HG03097 (cell line): ENCODE measurements around the gene ST3GAL2.

Experiments used
- ATAC-seq: cut with Tn5 transposase; IDR thresholded peaks from one replicate; pipeline ENCODE4 v1.9.1; 2021; ENCODE audit not compliant: unreplicated experiment, low FRiP score

The ST3GAL2 gene

DNA sequence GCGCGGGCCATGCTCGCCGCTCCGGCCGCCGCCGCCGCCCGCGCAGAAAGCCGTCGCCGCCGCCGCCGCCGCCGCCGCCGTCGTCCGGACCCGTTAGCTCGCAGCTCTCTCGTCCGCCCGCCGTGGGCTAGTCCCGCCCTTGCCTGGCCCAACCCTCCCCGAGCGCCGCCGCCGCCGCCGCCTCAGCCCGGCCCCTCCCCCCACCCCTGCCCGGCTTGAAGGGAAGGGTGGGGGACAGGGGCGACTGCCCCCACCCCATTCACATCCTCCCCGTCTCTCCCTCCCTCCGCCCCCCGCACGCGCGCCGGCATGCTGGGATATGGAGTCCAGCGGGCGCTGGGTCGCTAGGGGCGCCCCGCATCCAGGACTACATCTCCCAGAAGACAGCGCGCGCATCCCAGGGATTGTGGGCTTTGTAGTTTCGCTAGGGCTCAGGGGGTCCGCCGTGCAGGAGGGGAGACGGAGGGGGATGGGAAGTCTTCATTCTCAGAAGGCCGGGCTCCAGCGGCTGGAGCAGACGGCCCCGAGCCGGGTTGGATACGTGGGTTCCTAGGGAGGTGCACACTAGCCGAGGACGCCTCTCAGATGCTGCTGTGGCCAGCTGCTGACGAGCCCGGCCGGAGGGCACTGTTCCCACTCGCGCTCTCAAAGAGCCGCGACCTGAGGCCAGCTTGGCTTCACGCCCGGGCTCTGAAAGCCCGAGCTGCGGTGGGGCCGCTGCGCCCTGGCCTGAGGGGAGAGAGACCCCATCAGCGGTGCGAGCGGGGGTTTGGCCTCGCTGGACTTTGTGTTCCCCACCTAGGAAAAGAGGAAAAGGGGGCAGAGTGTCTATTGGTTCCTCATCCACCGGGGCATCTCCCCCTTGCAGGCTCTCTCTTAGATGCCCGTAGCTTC lies at the start of gene ST3GAL2:
TSS of gene ST3GAL2 (minus strand) at position 132 of the 894 bp plus-strand sequence. CDS start 40,570 bp downstream, outside the sequence.
- ATAC-seq, result peak; percentile 71

- ATAC-seq, result no peak
Measured at GRCh38 chr16:70484867-70485266, 46.0 kb upstream of the ST3GAL2 start.

- ATAC-seq, result no peak
Measured at GRCh38 chr16:70483426-70483825, 44.5 kb upstream of the ST3GAL2 start.

- no peak for ATAC-seq
Measured at GRCh38 chr16:70482624-70483023, 43.7 kb upstream of the ST3GAL2 start.

DNA sequence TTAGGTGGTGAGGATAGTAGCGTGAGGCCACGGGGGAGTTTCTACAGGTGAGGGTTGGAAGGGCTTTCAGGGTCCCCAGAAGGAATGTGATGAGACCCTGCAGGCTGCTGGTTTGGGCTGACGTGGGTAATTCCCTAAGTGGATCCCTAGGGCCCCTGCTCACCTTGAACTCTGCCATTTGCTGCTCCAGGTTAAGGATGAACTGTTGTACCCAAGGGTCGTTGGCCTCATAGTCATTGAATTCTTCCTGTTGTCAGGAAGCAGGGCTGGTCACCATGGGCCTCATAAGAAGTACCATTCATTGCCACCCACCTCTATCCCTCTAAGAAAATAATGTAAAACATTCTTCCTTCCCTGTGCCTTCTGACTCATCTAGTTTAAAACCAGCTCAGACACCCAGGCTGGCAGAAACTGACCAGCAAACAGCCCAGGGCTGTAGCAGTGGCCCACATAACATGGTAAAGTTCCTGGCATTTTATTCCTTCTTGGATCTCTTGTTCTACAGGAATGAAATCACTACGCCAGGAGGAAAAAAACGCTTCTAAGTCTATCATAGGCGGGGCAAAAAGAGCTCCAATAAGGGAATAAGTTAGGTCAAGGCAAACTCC lies 43.1 kb upstream of the ST3GAL2 start:
- no peak for ATAC-seq

DNA sequence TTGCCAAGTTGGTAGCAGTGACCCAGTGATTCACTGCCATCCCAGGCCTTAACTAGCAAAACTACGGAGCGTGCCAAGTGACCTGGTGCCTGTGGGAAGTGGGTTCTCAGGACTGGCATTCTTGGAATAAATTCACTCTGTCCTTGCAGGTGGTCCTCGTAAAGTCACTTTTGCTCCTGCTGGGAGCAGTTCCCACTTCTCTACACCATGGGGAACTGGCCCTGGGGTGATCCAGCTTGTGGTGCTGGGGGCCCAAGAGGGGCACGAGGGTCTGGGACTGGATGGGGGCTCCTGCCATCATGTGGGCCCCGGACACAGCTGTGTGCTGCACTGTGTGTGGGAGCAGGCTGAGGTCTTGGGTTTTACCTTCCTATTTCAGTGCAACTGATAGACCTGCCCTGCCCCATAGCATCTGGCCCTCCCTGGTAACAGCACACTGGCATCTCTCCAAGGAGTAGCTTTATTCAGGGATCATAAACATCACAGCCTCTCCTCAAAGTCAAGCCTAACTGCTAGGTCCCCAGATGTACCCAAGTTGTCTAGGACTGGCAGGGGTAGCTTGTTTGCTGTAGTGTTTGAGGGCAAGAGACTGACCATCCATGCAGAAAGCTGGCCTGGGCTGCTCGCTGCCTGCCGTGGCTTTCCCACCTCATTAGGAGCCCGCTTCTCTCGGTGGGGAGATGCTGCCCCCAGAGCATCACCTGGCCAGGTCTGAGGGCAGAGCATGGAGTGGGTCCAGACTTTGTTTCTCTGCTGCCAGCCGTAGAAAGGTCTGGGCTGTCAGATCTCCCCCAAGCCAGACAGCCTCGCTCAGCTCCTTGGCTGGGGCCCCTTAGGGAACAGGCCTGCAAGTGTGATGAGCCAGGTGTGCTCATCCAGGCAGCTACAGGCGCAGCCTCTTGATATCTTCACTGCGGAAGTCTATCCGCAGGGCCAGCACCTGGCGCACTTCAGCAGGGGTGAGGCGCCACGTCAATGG lies 41.5 kb upstream of the ST3GAL2 start:
- no peak for ATAC-seq

GRCh38 chr16:70478912-70479341 lies 40.0 kb upstream of the ST3GAL2 start:
- ATAC-seq, result no peak

DNA sequence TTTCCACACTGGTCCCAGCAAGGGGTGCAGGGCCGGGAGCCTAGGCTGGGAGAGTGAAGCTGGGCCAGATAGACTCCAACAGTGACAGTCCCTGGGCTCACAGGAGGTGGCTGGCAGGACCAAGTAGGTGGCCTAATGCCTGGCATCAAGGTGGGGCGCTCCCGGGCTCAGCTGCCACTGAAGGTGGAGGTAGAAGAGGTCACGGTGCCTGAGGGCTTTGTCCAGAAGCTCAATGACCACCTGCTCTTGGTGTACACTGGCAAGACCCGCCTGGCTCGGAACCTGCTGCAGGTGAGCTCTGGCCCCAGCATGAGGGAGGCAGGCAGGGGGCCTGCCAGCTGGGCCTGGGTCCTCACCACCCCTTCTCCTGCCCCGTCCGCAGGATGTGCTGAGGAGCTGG lies 39.3 kb upstream of the ST3GAL2 start:
- ATAC-seq, result no peak

GRCh38 chr16:70476272-70477020 lies 37.5 kb upstream of the ST3GAL2 start:
- ATAC-seq, result peak; percentile 76

DNA sequence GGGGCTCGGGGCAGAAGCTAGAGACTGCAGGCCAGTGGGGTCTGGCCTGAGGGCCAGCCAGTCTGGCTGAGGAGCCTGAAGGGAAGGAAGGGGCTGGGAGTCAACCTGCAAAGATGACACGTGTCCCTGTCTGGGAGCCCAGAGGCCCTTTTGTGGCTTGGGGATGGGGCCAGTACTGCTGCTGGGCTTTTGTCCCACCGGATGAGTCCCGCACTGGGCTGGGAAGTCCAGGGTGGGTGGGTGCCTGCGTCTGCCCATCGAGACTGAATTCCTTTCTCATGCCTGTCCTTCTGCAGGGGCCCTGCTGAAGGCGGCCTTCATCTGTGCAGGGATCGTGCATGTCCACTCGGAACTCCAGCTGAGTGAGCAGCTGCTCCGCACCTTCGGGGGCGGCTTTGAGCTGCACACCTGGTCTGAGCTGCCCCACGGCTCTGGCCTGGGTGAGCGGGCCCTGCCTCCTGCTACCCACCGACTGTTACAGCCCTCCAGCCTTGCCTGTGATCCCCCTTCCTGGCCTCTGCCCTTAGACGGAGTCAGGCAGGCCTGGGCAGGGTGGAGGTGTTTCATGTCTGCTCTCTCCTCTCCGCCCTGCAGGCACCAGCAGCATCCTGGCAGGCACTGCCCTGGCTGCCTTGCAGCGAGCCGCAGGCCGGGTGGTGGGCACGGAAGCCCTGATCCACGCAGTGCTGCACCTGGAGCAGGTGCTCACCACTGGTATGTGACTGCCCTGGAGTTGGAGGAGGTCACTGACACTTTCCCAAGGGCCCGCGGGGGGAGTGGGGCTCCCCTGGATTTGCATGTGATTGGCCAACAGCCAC lies 36.4 kb upstream of the ST3GAL2 start:
- ATAC-seq, result no peak

DNA sequence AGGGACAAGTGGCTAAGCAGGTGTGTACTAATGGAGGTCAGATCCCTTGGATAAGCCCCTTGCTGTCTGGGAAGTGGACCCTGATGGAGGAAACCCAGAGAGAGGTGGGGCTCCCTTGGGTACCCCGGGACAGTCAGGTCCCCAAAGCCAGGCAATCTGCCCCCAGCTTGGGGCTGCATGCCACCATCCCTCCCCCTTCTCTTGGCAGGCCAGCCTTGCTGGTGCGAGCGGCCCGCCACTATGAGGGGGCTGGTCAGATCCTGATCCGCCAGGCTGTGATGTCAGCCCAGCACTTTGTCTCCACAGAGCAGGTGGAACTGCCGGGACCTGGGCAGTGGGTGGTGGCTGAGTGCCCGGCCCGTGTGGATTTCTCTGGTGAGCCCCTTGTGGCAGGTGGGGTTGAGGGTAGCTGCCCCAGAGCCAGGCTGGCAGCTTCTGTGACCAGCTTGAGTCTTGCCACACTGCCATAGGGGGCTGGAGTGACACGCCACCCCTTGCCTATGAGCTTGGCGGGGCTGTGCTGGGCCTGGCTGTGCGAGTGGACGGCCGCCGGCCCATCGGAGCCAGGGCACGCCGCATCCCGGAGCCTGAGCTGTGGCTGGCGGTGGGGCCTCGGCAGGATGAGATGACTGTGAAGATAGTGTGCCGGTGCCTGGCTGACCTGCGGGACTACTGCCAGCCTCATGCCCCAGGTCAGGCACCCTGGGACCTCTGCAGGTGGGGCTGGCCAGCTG lies 35.6 kb upstream of the ST3GAL2 start:
- no peak for ATAC-seq

DNA sequence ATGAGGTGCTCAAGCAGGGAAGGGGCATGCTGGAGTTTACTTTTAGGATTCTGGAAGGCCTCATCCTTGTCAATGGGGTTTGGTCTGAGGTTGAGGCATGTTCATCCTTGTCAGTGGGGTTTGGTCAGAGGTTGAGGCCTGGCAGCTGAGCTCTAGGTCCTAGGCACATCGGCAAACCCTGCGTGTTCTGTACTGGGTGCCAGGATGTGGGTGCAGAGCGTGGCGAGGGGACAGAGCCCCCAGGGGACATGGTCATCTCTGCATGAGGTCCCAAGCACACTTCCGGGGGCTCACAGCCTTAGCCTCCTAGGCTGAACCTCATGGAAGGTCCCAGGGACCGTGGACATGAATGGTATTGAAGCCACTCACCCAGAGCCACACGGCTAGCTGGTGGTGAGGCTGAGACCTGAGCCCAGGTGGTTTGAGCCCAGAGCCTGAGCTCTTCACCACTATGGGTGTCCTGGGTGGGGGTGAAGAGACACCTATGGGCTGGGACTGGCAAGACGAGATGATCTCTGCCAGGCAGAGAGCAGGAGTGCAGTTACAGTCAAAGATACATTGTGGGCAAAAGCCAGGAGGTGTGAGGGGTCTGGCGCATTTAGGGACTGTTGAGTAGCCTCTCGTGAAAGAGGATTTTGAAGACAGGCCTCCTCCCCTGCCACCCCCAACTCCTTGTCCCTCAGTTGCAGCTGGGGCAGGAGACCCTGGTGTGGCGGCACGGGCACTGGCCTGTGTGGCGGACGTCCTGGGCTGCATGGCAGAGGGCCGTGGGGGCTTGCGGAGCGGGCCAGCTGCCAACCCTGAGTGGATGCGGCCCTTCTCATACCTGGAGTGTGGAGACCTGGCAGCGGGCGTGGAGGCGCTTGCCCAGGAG lies 34.8 kb upstream of the ST3GAL2 start:
- no peak for ATAC-seq

- no peak for ATAC-seq
Measured at GRCh38 chr16:70472786-70473433, 34.0 kb upstream of the ST3GAL2 start.

DNA sequence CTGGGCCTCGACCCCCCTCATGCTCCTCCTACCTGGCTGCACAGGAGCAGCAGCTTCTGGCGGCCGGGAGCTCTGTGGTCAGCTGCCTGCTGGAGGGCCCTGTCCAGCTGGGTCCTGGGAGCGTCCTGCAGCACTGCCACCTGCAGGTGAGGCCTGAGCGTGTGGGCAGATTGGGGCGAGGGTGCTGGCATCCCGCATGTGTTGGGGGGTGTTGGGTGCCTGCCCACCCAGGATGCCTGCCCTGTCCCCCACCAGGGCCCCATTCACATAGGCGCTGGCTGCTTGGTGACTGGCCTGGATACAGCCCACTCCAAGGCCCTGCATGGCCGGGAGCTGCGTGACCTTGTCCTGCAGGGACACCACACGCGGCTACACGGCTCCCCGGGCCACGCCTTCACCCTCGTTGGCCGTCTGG lies 32.0 kb upstream of the ST3GAL2 start:
- no peak for ATAC-seq

GRCh38 chr16:70470141-70470926 lies 31.4 kb upstream of the ST3GAL2 start:
- ATAC-seq, result no peak

DNA sequence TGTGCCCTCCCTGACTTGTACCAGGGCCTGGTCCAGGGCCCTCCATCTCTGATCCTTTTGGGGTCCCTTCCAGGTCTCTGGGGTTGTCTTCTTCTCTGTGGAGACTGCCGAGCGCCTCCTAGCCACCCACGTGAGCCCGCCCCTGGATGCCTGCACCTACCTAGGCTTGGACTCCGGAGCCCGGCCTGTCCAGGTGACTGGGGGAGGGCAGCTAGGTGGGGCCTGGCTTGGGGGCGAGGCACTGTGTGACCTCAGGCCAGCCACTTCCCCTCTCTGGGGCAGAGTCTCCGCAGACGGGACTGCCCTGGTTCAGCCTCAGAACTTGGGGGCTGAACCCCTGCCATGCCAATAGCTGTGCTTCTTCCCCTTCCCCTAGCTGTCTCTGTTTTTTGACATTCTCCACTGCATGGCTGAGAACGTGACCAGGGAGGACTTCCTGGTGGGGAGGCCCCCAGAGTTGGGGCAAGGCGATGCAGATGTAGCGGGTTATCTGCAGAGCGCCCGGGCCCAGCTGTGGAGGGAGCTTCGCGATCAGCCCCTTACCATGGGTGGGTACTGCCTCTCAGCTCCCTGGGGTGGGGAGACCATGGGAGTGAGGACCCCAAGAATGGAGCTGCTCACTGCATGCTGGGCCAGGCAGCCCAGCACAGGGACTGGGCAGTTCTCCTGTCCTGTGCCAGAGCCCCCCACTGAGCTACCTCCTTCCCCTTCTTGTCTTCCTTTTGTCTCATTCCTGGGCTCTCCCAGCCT lies 30.1 kb upstream of the ST3GAL2 start:
- no peak for ATAC-seq
